Measurements from ENCODE around the gene NCSTN.

The NCSTN gene

GRCh38 chr1:160405331-160405877 is 62.2 kb downstream of the NCSTN start:
- no peak overlapping the region for H3K27ac ChIP-seq
- TF ChIP-seq ZFX (IDR thresholded peaks at IDR 0.05; ENCODE audit: borderline replicate concordance) = no peak
- TF ChIP-seq CTCF (IDR thresholded peaks at IDR 0.05) = no peak

GRCh38 chr1:160406131-160406968 is 63.2 kb downstream of the NCSTN start:
- TF ChIP-seq CTCF (IDR thresholded peaks at IDR 0.05) (no peak), ZFX (IDR thresholded peaks at IDR 0.05; ENCODE audit: borderline replicate concordance) (no peak)
- no peak overlapping the region for H3K27ac ChIP-seq

- no peak overlapping the region for H3K27ac ChIP-seq
- TF ChIP-seq ZFX (IDR thresholded peaks at IDR 0.05; ENCODE audit: borderline replicate concordance) (no peak), CTCF (IDR thresholded peaks at IDR 0.05) (no peak)
Measured at GRCh38 chr1:160407839-160408801, 64.9 kb downstream of the NCSTN start.
